ENCODE data around the gene DCDC2B.
"Not testable (repeated sequence)": the region's sequence is repeated elsewhere in the genome, so short reads cannot be mapped to it uniquely, and the experiment has no call there.

DCDC2B gene

GRCh38 chr1:32228771-32229170, 19.9 kb downstream of the DCDC2B start:
- DNase-seq, result no peak

- DNase-seq, result no peak
Observed at GRCh38 chr1:32231843-32232432, 23.0 kb downstream of the DCDC2B start.

- no peak for DNase-seq
Observed at GRCh38 chr1:32232558-32233304, 23.8 kb downstream of the DCDC2B start.

- DNase-seq, result no peak
Observed at GRCh38 chr1:32234792-32235191, 25.9 kb downstream of the DCDC2B start.

- DNase-seq, result no peak
Observed at GRCh38 chr1:32239337-32239736, 30.4 kb downstream of the DCDC2B start.

GRCh38 chr1:32239790-32240139, 30.9 kb downstream of the DCDC2B start:
- DNase-seq, result no peak

- peak; percentile 69 for DNase-seq
Observed at GRCh38 chr1:32240140-32240951, 31.5 kb downstream of the DCDC2B start.

- DNase-seq, result peak; percentile 60
Observed at GRCh38 chr1:32241001-32241763, 32.3 kb downstream of the DCDC2B start.

GRCh38 chr1:32242341-32242851, 33.5 kb downstream of the DCDC2B start:
- DNase-seq, result no peak

GRCh38 chr1:32246888-32247273, 38.0 kb downstream of the DCDC2B start, which contains the start of gene FAM167B:
TSS of gene FAM167B (plus strand) at chr1:32247222. CDS start at chr1:32247422, 200 bp downstream.
- DNase-seq, result no peak

- DNase-seq, result no peak
Observed at GRCh38 chr1:32247452-32247851, 38.6 kb downstream of the DCDC2B start.

GRCh38 chr1:32247983-32248889, 39.3 kb downstream of the DCDC2B start:
- DNase-seq, result peak; percentile 92

- DNase-seq, result peak; percentile 85
Observed at GRCh38 chr1:32249831-32250525, 41.1 kb downstream of the DCDC2B start.

GRCh38 chr1:32250893-32251716, 42.2 kb downstream of the DCDC2B start, which contains the start of gene LCK:
TSS of gene LCK (plus strand) at chr1:32251265. CDS start at chr1:32274330, 23,065 bp downstream.
- peak; percentile 87 for DNase-seq

- peak; percentile 38 for DNase-seq
Observed at GRCh38 chr1:32255072-32256071, 46.5 kb downstream of the DCDC2B start.

- no peak for DNase-seq
Observed at GRCh38 chr1:32256473-32257226, 47.8 kb downstream of the DCDC2B start.

- no peak for DNase-seq
Observed at GRCh38 chr1:32257227-32257508, 48.3 kb downstream of the DCDC2B start.

GRCh38 chr1:32263236-32263593, 54.3 kb downstream of the DCDC2B start:
- DNase-seq, result not testable (repeated sequence)
